Vagina (tissue), 2 donors: ENCODE data around the gene EFCAB10.

Experiments
- POLR2A ChIP-seq, 2 donors: fragments of 450-650 bp; IDR thresholded peaks; one replicate each; pipeline ENCODE4 v1.6.1; 2017; ENCODE audit warnings: antibody characterized with exemption in 2 of 2, mild to moderate bottlenecking in 2 of 2, moderate library complexity in 2 of 2
- TF ChIP-seq, protein P1 (sequence below), 3 experiments: fragments of 450-650 bp in 2 of 3; fragments of 200-600 bp in 1 of 3; sonication (generic) in 1 of 3; IDR thresholded peaks; one replicate each; pipeline ENCODE4 v1.5.1; 2017 to 2019; ENCODE audit warnings: antibody characterized with exemption in 3 of 3, mild to moderate bottlenecking in 2 of 3, moderate library complexity in 2 of 3

DNA sequence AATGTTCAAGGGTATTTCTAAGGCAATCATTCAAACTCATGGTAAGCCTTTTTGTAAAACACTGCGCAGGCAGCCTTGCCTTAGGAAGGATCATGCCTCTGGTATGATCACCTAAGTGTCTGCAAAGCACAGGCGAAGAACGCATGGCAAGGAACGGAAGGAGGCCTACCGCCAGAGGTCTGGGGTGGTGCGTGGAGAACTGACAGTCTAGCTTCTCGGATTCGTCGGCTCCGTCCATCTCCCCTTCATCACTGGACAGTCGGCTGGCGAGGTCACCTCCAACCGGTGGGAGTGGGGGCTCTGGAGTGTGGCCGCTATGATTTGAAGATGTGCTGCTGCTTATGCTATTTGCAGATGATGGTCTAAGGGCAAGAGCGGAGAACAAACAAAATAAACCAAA is 42.6 kb upstream of the EFCAB10 start:
- TF ChIP-seq, protein P1, sequence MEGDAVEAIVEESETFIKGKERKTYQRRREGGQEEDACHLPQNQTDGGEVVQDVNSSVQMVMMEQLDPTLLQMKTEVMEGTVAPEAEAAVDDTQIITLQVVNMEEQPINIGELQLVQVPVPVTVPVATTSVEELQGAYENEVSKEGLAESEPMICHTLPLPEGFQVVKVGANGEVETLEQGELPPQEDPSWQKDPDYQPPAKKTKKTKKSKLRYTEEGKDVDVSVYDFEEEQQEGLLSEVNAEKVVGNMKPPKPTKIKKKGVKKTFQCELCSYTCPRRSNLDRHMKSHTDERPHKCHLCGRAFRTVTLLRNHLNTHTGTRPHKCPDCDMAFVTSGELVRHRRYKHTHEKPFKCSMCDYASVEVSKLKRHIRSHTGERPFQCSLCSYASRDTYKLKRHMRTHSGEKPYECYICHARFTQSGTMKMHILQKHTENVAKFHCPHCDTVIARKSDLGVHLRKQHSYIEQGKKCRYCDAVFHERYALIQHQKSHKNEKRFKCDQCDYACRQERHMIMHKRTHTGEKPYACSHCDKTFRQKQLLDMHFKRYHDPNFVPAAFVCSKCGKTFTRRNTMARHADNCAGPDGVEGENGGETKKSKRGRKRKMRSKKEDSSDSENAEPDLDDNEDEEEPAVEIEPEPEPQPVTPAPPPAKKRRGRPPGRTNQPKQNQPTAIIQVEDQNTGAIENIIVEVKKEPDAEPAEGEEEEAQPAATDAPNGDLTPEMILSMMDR (IDR thresholded peaks at IDR 0.05), result no peak
- no peak for TF ChIP-seq POLR2A (IDR thresholded peaks at IDR 0.05)
